Measurements from ENCODE around the gene RPS6KA3. TPM values are rescaled to one million over a fixed set of nuclear protein-coding genes. Genes with fewer than 3 reads are reported as not detected.

The RPS6KA3 gene
- total RNA-seq, 1 donor from 2014 or later: 26.6 TPM

DNA sequence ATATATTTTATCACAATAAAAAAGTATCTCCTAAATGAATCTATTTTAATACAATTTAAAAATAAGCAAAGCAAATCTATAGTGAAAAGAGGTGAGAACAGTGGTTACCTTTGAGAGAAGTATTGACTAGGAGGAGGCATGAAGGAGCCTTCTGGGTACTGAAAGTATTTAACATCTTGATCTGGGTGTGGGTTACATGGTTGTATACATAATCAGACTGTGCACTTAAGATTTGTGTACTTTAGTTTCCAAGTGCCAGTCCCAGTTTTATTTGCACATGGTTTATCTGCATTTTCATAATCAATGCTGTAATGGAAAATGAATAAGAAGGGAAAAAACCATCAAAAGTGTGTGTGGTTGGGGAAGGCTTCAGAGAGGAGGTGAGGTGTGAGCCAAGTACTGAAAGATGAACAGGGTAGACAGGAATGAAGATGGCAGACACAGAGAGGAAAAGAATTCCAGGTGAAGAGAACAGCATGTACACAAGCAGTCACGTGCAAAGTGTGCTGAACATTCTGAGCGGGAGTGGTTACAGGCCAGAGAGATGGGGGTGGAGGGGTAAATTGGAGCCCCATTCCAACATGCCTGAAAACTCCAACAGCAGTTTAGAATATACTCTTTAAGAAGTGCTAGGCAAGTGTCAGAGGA is 164.7 kb downstream of the RPS6KA3 start:
- no peaks in the 10 kb centered on the region for H3K36me3 ChIP-seq (ENCODE audit: control insufficient read depth, insufficient read depth, low read length)
- DNase-seq (ENCODE audit: low read depth): no peak
- H3K4me3 ChIP-seq (ENCODE audit: low read depth, low read length): no peak overlapping the region
- TF ChIP-seq, protein P1, sequence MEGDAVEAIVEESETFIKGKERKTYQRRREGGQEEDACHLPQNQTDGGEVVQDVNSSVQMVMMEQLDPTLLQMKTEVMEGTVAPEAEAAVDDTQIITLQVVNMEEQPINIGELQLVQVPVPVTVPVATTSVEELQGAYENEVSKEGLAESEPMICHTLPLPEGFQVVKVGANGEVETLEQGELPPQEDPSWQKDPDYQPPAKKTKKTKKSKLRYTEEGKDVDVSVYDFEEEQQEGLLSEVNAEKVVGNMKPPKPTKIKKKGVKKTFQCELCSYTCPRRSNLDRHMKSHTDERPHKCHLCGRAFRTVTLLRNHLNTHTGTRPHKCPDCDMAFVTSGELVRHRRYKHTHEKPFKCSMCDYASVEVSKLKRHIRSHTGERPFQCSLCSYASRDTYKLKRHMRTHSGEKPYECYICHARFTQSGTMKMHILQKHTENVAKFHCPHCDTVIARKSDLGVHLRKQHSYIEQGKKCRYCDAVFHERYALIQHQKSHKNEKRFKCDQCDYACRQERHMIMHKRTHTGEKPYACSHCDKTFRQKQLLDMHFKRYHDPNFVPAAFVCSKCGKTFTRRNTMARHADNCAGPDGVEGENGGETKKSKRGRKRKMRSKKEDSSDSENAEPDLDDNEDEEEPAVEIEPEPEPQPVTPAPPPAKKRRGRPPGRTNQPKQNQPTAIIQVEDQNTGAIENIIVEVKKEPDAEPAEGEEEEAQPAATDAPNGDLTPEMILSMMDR (IDR thresholded peaks at IDR 0.05; ENCODE audit: insufficient read depth, low read length, poor library complexity, severe bottlenecking): no peak
- no peaks in the 10 kb centered on the region for H3K27me3 ChIP-seq (ENCODE audit: control insufficient read depth, insufficient read depth, low read length)

Other genes with a start within 250 kb of the RPS6KA3 start
- 2.0 and 2.1 TPM in 2 replicates for gene MAP7D2, start 150.0 kb downstream of the RPS6KA3 start, total RNA-seq
- 37.4 and 44.7 TPM in 2 replicates for gene EIF1AX, start 125.1 kb downstream of the RPS6KA3 start, total RNA-seq